ENCODE measurements around the gene MBNL3.

The MBNL3 gene

DNA sequence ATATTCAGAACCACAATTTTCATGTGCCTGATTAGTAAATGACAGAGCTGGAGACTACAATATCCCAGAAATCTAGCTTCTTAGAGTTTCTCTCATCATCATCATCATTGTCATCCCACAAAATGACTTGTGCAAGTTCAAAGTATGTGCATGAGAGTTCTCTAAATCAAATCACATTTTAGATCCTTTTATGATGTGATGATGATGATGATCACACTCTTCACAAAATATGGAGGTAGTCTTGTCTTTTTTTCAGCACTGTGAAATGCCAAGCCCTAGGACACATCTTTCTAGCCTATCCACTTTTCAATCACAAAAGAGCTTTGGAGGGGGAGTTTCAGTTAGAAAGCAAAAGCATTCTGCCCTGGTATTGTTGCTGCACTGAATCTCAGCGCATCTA, 7.4 kb downstream of the MBNL3 start:
- Histone ChIP-seq H2AFZ (ENCODE audit: low read depth, low read length) (no peak overlapping the region), H3K9ac (ENCODE audit: low read length) (peak overlapping the region; percentile 78; the same call in 1 of the 2 replicates), H3K79me2 (ENCODE audit: low read length) (peaks cover 42% of the 10 kb centered on the region), H3K27ac (ENCODE audit: low read length) (peak overlapping the region; percentile 82), H3K9me3 (ENCODE audit: insufficient read depth, low read length) (no peaks in the 10 kb centered on the region), H3K27me3 (ENCODE audit: low read depth, low read length) (no peaks in the 10 kb centered on the region), H3K4me1 (ENCODE audit: low read length) (peaks cover 24% of the 10 kb centered on the region), H3K4me3 (ENCODE audit: low read length) (peak overlapping the region; percentile 76), H3K36me3 (replicated peaks; ENCODE audit: low read depth, low read length) (no peaks in the 10 kb centered on the region), H4K20me1 (ENCODE audit: insufficient read depth, low read length) (no peaks in the 10 kb centered on the region), H3K4me2 (ENCODE audit: low read length) (peak overlapping the region; percentile 99)
- TF ChIP-seq, protein P1, sequence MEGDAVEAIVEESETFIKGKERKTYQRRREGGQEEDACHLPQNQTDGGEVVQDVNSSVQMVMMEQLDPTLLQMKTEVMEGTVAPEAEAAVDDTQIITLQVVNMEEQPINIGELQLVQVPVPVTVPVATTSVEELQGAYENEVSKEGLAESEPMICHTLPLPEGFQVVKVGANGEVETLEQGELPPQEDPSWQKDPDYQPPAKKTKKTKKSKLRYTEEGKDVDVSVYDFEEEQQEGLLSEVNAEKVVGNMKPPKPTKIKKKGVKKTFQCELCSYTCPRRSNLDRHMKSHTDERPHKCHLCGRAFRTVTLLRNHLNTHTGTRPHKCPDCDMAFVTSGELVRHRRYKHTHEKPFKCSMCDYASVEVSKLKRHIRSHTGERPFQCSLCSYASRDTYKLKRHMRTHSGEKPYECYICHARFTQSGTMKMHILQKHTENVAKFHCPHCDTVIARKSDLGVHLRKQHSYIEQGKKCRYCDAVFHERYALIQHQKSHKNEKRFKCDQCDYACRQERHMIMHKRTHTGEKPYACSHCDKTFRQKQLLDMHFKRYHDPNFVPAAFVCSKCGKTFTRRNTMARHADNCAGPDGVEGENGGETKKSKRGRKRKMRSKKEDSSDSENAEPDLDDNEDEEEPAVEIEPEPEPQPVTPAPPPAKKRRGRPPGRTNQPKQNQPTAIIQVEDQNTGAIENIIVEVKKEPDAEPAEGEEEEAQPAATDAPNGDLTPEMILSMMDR (IDR thresholded peaks at IDR 0.05; ENCODE audit: low read depth, low read length), result no peak
- no peak for TF ChIP-seq EZH2phosphoT487 (IDR thresholded peaks at IDR 0.05; ENCODE audit: low read depth)

DNA sequence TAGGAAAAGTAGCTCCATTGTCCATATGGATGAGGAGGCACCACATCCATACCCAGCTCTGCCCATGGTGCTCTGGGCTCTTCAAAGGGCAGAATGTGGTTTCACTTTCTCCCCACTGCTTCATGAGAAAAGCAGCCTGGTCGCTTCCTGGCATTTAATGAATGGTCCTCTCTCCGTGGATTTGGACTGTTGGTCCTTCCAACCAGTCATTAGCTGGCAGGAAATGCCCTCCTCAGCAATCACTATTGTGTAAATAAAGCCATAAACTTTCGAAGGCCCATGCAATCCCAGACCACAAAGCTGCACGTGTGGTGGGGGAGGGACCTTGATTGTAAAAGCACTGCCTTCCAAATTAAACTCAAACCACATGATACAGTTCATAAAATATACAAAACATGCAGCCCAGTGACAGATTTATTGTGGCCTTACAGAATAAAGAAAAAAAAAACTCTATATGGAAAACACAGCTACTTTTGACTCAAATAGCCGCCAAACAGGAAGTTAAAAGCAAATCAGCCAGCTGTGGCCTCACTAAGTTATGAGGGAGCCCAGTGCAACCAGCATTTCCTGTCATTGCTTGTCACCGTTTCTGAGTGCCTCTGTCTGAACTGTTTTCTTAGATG, 8.1 kb downstream of the MBNL3 start:
- H4K20me1 ChIP-seq (ENCODE audit: insufficient read depth, low read length), result no peaks in the 10 kb centered on the region
- peak overlapping the region; percentile 76 for H3K4me3 ChIP-seq (ENCODE audit: low read length)
- H3K4me2 ChIP-seq (ENCODE audit: low read length), result peak overlapping the region; percentile 99
- H2AFZ ChIP-seq (ENCODE audit: low read depth, low read length), result peak overlapping the region; percentile 98
- peak overlapping the region; percentile 78 for H3K9ac ChIP-seq (ENCODE audit: low read length)
- peak overlapping the region; percentile 82 for H3K27ac ChIP-seq (ENCODE audit: low read length)
- H3K9me3 ChIP-seq (ENCODE audit: insufficient read depth, low read length), result no peaks in the 10 kb centered on the region
- H3K27me3 ChIP-seq (ENCODE audit: low read depth, low read length), result no peaks in the 10 kb centered on the region
- peaks cover 24% of the 10 kb centered on the region for H3K4me1 ChIP-seq (ENCODE audit: low read length)
- peaks cover 39% of the 10 kb centered on the region for H3K79me2 ChIP-seq (ENCODE audit: low read length)
- no peaks in the 10 kb centered on the region for H3K36me3 ChIP-seq (replicated peaks; ENCODE audit: low read depth, low read length)
- no peak for TF ChIP-seq EZH2phosphoT487 (IDR thresholded peaks at IDR 0.05; ENCODE audit: low read depth)
- TF ChIP-seq, protein P1 (IDR thresholded peaks at IDR 0.05; ENCODE audit: low read depth, low read length), result no peak

DNA sequence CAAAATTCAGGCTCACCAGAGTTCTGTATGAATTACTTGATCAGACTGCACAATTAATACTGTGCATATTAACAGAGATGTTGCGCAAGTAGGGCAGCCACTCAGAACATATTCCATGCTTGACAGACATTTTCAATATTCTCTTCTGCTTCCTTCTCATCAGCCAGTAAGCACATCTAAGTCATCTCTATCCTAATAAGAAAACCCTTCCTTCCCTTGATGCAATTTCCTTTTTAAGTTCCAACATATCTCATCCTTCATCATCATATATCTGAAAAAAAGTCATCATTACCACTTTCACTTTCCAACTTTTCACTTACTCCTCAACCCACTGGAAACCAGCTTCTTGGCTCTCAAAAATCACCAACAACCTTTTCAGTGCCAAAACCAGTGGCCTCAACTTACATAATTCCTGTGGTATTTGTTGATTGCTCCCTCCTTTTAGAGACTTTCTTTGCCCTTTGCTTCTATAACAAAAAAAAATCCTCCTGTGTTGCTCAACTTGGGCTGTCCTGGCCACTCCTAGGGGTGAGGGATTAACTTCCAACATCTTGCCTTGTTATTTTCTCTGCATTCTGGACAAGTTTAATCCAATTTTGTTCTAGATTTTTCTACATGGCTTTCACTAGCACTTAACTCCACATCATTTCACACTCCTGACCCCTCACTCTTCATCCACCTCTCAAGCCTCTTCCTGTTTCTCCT, 14.1 kb downstream of the MBNL3 start:
- Histone ChIP-seq H3K4me3 (ENCODE audit: low read length) (no peak overlapping the region), H3K36me3 (replicated peaks; ENCODE audit: low read depth, low read length) (no peaks in the 10 kb centered on the region), H3K27ac (ENCODE audit: low read length) (no peak overlapping the region), H3K9ac (ENCODE audit: low read length) (no peak overlapping the region), H3K79me2 (ENCODE audit: low read length) (peaks cover 9% of the 10 kb centered on the region; the same call in 1 of the 2 replicates), H2AFZ (ENCODE audit: low read depth, low read length) (no peak overlapping the region), H4K20me1 (ENCODE audit: insufficient read depth, low read length) (no peaks in the 10 kb centered on the region), H3K9me3 (ENCODE audit: insufficient read depth, low read length) (no peaks in the 10 kb centered on the region), H3K4me2 (ENCODE audit: low read length) (no peak overlapping the region), H3K4me1 (ENCODE audit: low read length) (peaks cover under 1% of the 10 kb centered on the region; the same call in 1 of the 2 replicates), H3K27me3 (ENCODE audit: low read depth, low read length) (no peaks in the 10 kb centered on the region)
- TF ChIP-seq, protein P1 (IDR thresholded peaks at IDR 0.05; ENCODE audit: low read depth, low read length), result no peak
- TF ChIP-seq EZH2phosphoT487 (IDR thresholded peaks at IDR 0.05; ENCODE audit: low read depth), result no peak

DNA sequence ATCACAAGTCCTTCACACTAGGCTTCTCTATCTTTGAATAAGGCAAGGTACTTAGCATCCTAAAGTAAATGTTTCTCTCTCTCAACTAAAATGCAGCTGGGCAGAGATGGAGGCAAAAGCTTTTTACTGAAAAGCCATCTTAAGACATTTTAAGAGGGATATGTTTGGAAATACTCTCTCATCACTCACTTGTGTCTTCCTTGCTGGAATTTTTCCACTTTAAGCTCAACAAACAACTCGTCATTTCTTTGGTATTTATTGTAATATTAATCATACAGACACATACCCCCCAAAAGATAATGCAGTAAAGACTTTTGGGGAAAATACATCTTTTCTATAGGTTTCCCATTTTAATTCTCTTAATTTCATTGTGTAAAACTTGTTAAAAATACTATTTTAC, 16.4 kb downstream of the MBNL3 start:
- Histone ChIP-seq H2AFZ (ENCODE audit: low read depth, low read length) (no peak overlapping the region), H3K4me3 (ENCODE audit: low read length) (no peak overlapping the region), H3K27me3 (ENCODE audit: low read depth, low read length) (no peaks in the 10 kb centered on the region), H3K4me1 (ENCODE audit: low read length) (no peaks in the 10 kb centered on the region), H3K36me3 (replicated peaks; ENCODE audit: low read depth, low read length) (no peaks in the 10 kb centered on the region), H3K9me3 (ENCODE audit: insufficient read depth, low read length) (no peaks in the 10 kb centered on the region), H3K9ac (ENCODE audit: low read length) (no peak overlapping the region), H3K4me2 (ENCODE audit: low read length) (no peak overlapping the region), H3K27ac (ENCODE audit: low read length) (no peak overlapping the region), H3K79me2 (ENCODE audit: low read length) (no peaks in the 10 kb centered on the region), H4K20me1 (ENCODE audit: insufficient read depth, low read length) (no peaks in the 10 kb centered on the region)
- no peak for TF ChIP-seq EZH2phosphoT487 (IDR thresholded peaks at IDR 0.05; ENCODE audit: low read depth)
- TF ChIP-seq, protein P1 (IDR thresholded peaks at IDR 0.05; ENCODE audit: low read depth, low read length), result no peak

All from OCI-LY3 (cell line).